Measurements from ENCODE around the gene LRP1B.

The LRP1B gene

DNA sequence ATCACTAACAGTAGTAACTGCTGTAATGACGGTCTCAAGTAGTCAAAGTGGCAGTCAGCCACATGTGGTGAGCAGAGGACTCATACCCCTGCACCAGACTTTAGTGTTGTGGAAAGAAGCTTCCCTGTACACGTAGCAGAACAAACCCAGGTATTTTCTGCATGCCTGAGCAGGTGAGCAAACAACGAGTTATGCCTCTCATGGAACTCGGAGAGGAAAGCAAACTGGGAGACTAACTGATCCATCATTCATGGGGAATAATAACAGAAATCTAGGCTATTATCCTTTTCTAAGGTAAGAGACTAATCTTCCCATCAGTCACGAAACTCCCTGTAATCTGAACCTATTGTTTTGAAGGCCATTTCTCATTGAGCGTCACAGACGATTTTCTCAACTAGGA lies 1855.4 kb downstream of the LRP1B start:
- no peak for DNase-seq

DNA sequence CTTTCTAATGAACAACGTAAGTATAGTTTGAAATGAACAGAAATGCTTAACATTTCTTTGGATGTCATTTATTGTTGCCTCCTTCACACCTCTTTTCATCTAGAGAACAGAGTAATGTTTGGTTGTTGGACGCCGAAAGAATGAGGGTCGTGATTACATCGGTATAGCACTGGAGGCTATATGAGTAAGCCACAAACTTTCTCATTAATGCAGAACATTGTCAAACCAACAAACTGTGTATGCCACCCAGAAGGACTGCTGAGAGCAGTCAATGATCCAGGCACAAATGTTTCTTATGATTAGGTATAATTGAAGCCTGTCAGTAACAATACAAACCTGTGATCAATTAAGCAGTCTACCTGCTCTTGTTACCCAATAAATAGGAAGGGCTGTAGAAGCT lies 1855.9 kb downstream of the LRP1B start:
- DNase-seq: no peak

DNA sequence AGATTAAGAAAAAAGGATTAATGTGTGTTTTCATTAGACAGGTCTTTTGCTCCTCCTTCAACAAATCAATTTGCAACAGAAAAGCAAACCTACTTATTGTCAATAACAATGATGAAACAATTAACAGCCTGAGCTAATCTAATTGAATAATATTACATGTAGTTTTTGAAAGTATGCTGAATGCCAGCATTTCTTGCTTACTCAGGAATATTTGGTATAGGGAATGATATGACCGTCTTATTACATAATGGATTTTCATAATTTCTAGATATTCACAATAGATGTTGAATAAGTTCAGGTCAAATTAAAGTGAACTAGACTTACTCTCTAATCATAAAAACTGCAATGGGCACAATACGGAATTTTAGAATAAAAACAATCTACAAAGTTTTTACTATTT lies 1856.9 kb downstream of the LRP1B start:
- DNase-seq: no peak

DNA sequence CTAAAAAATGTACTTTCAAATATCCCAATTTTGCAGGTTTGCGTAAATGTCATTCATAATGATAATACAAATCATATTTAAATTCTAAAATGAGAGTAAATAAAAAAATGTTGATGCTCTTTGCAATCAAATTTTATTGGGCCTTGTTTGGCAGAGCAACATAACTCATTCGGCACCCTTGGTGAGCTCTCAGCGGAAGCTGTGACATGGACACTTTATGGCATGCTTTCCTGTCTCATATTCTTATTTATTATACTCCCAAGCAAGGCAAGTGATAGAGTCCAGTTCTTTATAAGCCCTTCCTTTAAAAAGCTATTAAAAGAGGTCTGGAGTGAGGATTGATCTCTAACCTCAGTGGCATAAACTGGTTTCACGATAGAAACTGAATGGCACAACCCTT lies 1857.4 kb downstream of the LRP1B start:
- no peak for DNase-seq

DNA sequence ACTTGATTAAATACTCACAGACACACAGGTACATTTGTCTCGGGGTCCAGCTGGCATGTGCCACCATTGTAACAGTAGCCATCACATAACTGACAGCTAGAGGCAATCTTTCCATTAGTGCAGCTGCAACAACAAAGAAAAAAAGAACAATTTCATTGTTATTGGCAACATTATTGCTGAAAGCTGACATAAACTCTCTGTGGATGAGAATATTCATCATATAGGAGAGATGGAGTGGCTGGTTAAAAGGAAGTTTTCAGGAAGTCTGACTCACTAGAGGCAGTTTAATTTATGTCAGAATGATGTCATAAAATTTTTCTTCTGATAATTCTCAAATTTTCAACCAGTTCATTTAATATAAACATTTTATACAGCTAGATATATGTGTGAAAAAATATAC lies 1860.6 kb downstream of the LRP1B start:
- no peak for DNase-seq

DNA sequence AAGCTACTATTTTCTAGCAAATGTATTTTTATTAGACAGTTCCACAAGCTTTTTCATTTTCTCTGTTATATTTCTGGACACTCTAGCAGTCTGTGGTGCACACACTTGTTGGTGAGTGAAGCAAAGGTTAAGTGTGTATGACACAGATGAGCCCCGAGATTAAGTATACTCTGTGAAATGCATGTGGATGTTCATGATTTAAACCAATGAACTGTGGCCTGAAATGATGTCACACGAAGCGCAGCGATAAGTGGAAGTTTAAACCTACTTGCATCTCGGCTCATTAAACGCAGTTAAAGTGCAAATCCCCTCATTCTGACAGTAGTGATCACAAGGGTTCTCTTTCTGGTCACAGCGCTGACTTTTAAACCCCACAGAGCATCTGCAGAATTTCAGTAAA lies 1861.8 kb downstream of the LRP1B start:
- DNase-seq: no peak

DNA sequence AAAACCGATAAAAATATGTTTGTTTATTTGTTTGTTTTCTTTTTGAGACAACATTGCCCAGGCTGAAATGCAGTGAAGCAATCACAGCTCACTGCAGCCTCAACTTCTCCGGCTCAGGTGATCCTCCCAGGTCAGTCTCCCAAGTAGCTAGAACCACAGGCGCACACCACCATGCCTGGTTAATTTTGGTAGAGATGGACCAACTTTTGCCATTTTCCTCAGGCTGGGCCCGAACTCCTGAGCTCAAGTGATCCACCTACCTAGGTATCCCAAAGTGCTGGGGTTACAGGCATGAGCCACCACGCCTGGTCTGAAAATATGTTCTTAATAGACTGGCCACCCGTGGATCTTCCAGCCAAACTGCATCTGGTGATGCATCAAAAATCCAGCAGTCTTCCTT lies 1867.9 kb downstream of the LRP1B start:
- DNase-seq: no peak

DNA sequence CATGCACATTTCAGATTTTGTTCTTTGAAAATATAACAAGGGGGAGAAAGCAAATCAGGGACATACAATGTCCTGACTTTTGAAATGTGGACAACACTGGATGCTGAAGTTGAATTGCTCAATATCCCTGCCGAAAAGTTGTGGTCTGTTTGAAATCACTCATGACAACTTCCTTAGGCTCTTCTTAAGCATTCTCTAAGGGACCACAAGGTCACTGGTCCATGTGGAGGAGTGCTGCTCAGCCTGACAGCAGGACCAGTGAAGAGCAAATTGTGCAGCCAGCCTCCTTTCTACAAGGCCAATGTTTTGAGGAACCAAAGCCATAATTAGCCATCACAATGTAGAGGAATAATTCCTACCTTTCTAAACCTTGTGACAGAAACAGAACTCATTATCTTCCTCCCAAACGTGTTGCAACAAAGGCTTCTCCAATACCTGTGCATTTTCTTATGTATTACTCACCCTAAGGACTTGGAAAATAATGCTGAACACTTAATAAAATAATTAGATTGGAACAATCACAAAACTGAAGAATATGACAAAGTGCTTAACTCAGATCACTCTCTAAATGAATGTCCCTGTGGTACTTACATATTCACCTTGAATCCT lies 1873.0 kb downstream of the LRP1B start:
- no peak for DNase-seq

DNA sequence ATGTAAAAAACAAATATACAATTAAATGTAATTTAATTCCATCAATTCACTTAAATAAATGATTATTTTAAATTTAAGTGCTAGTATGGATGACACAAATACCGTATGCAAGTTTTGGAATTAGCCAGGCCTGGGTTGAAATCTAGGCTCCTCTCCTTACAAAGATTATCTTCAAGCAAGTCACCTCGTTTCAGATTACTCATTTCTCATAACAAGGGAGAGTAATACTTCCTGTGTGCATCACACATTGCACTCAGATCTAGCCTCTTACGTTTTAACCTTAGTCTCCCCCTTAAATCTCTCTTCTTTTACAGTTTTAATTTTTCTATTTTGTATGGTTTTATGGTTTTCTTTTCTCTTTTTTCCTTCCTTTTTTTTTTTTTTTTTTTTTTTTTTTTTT lies 1874.7 kb downstream of the LRP1B start:
- DNase-seq: no peak

DNA sequence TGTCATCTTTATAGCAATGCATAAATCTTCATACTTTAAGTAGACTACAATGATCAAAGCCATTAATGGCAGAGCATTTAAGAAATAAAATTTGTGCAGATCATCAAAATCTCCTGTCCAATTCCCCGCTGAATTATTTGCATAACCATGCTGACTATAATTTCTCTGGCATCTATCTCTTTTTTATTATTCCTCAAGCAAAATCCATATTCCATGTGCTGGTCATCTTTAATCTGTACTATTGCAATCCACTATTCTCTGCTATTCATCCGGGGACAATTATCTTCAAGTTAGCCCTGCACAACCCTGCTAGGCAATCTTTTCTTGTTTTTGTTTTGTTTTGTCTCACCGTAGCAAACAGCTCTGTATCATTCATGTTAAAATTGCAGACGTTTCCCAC lies 1881.0 kb downstream of the LRP1B start:
- DNase-seq: no peak

DNA sequence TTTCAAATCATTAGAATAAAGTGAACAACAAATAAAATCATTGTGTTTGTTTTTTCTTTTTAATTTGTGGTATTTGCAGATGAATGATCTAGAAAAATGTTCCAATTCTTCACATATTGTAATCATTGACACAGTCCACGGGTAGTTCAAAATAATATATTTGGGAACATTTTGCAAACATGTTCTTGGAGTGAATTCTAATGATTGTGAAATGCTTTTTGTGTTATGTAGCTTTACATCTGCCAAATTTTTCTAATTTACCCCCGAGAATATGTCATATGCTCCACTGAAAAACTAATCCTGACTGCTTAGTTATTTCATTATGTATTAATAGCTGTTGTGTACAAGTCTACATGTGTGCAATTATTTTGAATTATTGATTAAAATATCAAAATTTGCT lies 1882.2 kb downstream of the LRP1B start:
- DNase-seq: peak; percentile 33

DNA sequence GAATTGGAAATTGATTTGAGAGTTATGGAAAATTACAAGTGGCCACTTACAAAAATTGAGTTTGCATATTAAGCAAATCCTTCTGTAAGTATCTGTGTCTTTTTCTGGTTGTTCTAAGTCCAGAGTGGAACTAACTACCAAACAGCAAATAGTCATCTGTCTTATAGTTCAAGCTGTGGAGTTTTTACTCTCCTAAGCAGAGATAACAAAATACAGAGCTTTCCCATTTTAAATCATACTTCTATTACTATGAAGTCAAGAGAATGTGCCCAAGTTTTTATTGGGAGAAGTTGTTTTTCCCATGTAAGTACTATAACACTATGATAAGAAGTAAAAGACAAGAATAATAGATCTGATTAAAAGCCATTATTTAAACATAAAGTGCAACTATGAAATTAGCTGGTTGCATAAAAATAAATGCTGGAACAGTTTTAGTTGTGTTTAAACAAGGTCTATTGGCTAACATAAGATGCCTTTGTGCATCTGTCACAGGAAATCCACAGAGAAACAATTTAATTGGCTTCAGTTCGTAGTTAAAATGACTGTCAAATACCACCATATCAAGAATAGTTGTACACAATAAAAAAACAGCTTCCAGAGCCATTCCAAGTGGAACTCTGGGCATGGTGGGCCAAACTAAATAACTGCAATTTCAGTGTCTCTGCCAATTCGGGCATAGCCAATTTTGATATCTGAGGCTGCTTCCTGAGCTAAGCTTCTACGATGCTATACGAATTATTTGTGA lies 1883.2 kb downstream of the LRP1B start:
- DNase-seq: peak; percentile 64

DNA sequence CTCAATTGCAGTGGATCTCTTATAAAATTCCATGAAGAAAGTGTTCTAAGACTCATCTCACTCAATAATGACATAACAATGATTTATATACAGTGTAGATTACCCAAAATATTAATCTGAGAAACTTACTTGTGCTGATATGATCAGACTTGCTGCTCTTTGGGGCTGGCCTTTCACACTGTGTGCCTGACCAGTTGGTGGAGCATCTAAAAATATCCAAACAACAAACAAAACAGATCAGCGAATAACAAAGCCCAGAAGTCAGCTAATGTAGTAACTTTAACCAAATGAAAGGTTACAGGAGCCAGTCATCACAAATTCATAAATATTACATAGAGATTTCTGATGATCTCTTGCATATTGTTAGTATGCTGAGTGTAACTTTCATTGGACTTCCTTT lies 1883.9 kb downstream of the LRP1B start:
- DNase-seq: no peak

DNA sequence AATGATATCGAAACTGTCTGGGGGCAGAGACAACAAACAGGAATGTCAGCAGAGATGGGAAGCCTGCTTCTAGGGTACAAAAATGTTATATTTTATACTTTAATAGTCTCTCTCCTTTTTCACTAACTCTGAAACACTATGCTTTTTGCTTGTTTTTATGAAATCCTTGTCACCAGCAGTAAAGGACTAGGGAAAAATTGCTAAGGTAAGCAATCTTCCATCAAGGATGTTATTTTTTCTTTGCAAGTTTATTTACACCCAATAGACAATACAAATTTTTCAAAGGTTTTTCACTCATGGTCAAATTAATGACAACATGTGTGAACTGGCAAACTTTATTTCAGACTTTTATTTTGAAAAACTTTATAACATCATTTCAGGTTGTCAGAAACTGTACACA lies 1884.8 kb downstream of the LRP1B start:
- no peak for DNase-seq

DNA sequence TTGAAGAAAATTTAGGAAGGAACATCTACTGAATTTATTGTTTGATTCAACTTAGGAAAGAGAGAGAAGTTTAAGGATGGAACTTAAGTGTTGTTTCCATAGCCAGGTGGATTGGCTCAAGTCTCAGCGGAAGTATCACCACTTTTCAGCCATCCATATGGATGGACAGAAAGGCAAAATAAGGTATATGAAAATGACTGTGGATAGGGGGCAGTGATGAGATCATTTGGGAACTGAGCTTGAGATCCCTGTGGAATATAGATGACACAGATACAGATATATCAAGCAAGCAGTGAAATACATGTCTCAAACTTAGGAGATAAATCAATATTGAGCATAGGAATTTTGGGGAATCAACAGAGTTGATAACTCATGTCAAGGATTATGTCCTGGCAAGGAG lies 1887.9 kb downstream of the LRP1B start:
- DNase-seq: no peak

DNA sequence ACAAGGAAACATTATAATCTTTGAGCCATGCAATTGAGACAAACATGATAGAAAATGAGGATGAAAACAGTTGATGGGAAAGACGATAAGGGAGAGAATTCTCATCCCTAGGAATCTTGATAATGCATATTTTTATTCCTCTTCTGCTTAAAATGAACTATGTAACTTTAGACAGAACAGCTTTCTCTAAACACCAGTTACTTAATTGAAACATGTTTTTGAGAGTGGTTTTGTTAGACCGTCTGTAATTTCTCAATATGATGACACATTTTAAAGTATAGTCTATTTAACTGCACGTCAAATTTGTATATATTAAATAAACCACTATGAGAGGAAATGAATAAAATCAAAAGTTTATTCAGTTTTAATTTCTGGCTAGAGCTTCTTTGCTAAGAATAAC lies 1896.7 kb downstream of the LRP1B start:
- no peak for DNase-seq

DNA sequence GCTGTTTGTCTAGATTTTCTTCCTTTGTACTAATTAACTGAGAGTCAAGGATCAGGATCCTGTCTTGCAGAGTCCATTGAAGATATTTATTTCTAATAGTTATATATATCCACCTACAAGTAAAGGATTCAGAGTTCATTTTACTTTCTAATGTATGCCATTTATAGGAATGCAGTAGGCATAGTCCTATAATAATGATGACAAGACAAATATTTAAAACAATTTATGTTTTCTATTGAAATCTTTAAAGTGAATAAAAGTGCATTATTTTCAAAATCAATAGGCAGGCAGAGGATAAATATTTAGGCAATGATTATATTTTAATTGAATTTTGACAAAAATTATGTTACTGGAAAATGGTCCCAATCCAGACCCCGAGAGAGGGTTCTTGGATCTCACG lies 1919.9 kb downstream of the LRP1B start:
- DNase-seq: no peak

DNA sequence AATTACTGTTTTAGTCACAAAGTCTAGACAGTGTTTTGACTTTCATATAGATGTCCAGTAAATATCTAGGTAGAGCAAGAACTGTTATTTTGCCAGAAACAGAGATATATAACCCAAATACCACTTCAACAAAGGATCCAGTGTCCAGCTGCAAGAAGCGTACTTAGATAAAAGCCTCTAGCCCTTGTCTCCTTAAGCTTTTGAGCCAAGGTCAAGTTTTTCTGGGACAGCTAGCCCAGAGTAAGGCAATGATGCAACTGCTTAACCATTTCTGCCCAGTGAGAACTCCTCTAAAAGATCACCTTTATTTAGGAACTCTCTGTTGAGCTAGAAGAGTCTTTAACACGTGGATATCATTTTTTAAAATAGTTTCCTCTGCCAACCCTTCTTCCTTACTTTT lies 1925.7 kb downstream of the LRP1B start:
- no peak for DNase-seq

DNA sequence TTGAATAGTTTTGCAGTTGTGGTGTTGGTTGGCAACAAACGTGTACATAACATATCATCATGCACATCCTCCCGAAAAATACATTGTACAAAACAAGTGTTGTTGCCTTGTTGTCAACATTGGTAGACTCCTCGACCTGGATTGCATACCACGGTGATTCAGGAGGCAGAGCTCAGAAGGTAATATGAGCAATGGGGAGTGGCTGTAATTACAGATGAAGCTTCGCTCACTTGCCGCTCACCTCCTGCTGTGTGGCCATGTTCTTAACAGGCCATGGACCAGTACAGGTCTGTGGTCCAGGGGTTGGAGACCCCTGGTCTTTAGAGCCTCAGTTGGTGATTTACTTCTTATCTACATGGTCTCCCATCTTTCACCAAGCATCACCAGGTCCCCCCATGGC lies 1927.5 kb downstream of the LRP1B start:
- no peak for DNase-seq

DNA sequence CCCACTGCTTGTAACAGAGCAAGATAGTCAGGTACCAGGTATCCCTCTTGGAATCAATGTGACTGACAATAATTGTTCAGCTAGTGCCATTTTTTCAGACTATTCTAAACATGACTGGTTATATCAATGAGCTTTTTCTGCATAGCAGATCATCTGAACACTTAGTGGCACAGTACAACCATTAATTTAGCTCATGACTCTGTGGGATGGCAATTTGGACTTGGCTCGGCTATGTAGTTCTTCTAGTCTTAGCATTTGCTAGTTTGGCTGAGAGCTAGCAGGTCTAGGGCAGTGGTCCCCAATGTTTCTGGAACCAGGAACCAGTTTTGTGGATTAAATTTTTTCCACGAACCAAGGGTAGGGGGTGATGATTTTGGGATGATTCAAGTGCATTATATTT lies 1929.2 kb downstream of the LRP1B start:
- DNase-seq: no peak

DNA sequence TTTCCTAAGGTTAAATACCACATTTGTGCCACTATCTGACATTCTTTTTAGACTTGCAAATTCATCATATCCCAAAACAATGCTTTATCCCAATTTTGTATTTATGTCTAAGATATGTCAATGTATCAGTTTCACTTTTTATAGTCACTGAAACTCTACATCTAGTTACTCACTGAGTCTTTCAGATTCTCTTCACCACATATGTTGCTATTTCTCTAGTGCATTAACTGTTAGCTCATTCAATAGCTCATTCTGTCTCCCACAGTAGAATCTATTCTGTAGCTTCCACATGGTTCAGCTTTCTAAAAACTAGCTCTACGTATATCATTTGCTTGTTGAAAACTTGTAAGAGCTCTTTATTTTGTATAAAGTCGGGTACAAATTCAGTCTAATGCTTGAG lies 1930.1 kb downstream of the LRP1B start:
- no peak for DNase-seq

DNA sequence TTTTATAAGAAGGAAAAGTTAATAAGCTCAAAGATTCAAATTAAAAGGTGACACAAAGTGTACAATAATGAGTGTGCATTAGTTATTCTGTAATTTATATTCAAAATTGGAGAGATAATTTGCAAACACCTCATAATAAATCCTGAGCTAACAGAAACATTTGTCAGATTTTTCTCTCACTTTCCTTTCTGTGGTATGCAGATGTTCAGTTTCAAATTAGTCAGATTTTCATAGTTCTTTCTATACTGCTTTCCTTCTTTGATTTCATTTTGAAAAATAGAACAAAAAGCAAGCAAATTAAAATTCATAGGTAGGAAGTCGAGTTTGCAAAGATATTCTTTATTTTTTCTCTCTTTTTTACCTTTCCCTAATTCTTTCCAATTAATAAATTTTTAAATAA lies 1930.5 kb downstream of the LRP1B start:
- no peak for DNase-seq

DNA sequence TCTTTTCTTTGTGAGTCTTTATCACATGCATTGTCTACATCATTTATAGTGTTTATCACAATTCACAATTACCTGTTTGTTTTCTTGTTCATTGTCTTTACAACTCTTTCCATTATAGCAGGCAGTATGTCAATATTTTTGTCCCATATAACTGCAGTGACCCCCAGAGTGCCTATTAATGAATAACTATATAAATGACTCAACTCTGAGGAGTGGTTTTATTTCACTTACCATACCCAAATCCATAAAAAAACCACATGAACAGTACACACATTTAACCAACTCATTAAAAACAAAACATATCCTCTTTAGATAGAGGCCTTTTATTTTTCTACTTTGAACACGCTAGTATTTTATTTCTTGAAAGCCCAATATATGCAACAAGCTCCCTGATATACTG lies 1931.5 kb downstream of the LRP1B start:
- DNase-seq: no peak

DNA sequence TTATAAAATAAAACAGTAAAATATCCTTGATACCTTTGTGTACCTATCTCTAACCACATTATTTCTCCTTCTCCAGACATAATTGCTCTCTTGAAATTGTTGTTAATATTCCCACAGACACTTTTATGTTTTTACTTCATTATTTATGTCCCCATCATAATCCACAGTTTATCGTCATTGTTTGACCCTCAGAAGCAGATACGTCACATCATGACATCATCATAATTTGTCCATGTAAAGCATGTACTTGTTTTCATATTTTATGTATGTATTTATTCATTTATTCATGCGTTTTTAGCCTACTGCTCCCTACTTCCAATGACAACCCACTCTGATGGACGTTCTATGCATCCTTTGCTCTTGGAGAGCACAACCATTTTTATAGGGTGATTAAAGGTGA lies 1943.7 kb downstream of the LRP1B start:
- no peak for DNase-seq

DNA sequence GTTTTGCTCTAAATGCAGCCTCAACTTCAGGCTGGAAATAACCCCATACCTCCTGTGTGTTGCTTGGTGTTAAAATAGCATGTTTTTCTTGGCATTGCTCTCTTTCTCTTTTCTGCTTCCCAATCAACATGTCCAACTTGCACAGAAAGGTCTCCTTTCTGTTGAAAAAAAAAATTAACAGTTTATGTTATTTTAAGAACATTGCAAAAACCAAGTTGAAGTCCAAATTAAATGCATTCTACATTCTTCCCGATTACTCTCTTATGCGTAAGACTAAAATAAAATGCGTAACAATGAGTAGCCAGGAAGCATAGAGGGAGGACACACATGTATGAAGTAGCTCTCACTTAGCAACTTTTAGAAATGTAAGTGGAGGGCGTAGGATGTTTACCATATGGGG lies 1944.5 kb downstream of the LRP1B start:
- no peak for DNase-seq
